DMS79 (cell line): ENCODE data around the gene AARS2.

Experiments
- DNase-seq: peaks from one replicate; lab custom pipeline; 2025; lab: John Stamatoyannopoulos, UW

AARS2 gene

GRCh38 chr6:44275749-44276648, 37.1 kb downstream of the AARS2 start:
- DNase-seq, result no peak

- no peak for DNase-seq
These were observed 37.8 kb downstream of the AARS2 start for GRCh38 chr6:44275271-44275748.

GRCh38 chr6:44273617-44274016, 39.5 kb downstream of the AARS2 start:
- DNase-seq, result no peak

DNA sequence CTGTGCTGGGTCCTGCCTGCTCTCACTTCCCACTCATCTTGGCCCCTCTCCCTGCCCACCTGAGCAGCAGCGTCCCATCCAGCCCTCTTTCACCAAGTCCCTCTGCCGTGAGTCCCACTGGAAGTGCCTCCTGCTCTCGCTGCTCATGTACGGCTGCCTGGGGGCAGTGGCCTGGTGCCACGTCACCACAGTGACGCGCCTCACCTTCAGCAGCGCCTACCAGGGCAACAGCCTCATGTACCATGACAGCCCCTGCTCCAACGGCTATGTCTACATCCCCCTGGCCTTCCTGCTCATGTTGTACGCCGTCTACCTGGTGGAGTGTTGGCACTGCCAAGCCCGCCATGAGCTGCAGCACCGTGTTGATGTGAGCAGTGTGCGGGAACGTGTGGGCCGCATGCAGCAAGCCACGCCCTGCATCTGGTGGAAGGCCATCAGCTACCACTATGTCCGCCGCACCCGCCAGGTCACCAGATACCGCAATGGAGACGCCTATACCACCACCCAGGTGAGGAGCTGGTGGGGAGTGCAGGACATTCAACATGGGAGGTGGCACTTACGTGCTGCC, 40.1 kb downstream of the AARS2 start:
- no peak for DNase-seq

GRCh38 chr6:44272529-44272928, 40.6 kb downstream of the AARS2 start:
- DNase-seq, result no peak

- no peak for DNase-seq
These were observed 41.2 kb downstream of the AARS2 start for GRCh38 chr6:44271914-44272313.

DNA sequence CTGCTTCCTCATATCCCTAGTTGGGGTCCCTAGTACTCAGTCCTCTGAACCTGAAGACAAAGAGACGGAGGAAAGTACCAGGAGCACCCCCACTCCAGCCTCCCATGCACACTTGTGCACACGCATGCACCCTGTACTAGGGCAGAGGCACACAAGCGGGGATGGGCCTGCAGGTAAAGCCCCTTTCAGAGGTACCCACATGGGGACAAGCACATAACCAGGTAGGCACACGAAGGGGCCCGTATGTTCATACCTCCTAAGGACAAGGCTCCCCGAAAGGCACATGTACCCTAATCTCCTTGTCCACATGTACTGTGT, 41.8 kb downstream of the AARS2 start:
- no peak for DNase-seq

DNA sequence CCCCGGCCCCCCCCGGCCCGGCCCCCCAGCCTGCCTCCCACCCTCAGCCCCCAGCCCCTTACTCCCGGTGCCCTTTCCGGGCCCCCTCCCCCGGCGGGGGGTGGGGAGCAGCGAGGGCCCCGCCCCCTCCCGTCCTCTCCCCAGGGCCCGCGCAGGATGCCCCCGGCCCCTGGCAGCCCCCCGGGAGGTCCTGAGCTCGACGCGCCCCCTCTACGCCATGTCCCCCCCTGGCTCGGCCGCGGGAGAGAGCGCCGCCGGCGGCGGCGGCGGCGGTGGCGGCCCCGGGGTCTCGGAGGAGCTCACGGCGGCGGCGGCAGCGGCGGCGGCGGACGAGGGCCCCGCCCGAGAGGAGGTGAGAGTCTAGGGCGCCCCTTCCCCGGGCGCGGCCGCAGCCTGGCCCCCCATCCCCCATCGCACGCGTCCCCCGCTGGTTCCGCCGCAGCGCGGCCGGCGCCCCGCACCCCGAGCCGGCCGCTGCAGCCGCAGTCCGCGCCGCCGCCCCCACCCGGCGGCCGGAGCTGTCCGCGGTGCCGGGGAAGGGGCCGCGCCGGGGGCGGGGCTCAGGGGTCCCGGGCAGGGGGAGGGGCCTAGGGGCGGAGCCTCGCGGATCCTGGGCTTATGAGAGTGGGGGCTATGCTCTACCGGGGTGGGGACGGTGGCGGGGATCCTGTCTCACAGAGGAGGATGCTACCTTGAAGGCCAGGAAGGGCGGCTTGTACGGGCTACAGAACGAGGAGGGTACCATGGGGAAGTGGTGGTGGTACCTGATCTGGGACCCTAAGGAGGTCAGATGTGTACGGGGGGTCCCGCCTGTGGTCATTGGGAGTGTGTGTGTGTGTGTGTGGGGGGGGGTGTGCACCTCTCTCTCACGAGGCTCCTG, 42.4 kb downstream of the AARS2 start:
- DNase-seq, result no peak

- no peak for DNase-seq
These were observed 43.1 kb downstream of the AARS2 start, which contains the start of gene TMEM151B for GRCh38 chr6:44269921-44270525. Gene TMEM151B (plus strand): TSS chr6:44270450. CDS start chr6:44270743, 293 bp downstream.

DNA sequence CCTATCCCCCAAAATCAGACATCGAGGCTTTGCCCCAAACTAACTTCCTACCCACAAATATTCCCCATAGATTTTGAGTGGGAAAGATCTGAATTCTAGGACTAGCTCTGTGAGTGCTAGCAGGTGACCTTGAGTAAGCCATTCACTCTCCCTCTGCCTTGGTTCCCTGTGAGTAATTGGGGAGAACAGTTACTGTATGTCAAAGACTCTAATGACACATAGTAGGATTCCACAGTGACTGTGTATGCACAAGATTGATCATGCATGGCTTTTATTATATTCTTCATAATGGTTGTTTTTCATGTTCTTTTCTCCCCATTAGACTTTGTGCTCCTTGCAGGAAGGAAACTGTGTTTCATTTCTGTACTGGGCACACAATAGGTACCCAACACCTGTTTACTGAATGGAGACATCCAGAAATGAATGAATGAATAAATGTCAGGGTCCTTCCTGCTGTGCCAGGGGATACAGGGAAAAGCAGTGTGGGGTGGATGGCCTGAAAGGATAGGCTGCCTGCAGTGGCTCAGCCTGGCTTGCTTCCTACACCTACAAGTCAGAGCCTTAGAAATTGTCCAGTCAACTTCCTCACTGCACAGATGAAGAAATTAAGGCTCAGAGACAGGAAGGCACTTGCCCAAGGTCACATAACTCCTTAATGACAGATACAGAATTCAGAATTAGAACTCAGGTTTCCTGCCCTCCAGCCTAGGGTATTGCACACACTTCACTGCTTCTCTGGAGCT, 43.8 kb downstream of the AARS2 start:
- DNase-seq, result no peak

GRCh38 chr6:44268095-44268628, 45.0 kb downstream of the AARS2 start:
- DNase-seq, result peak; percentile 20

DNA sequence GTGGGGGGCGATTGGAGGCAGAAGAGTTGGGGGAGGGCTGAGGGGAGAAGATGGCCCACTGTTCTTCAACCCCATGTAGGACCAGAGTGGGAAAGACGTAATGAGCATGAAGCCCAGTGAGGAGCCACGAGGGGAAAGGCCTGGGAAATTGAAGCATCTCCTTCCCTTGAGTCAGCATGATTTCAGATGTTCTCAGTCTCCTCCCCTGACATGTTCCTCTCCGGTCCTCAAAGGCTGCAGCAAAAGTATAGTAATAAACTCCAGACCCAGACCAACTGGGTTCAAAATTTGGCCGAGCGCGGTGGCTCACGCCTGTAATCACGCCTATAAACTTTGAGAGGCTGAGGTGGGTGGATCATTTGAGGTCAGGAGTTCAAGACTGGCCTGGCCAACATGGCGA, 45.9 kb downstream of the AARS2 start:
- no peak for DNase-seq

- DNase-seq, result no peak
These were observed 46.8 kb downstream of the AARS2 start for GRCh38 chr6:44266347-44266746.

GRCh38 chr6:44265722-44266233, 47.4 kb downstream of the AARS2 start:
- no peak for DNase-seq

- peak; percentile 66 for DNase-seq
These were observed 48.0 kb downstream of the AARS2 start, which contains the start of gene NFKBIE for GRCh38 chr6:44265007-44265721. Gene NFKBIE (minus strand): TSS chr6:44265551. CDS start chr6:44265346, 205 bp downstream.

GRCh38 chr6:44264154-44265006, 48.8 kb downstream of the AARS2 start:
- no peak for DNase-seq

DNA sequence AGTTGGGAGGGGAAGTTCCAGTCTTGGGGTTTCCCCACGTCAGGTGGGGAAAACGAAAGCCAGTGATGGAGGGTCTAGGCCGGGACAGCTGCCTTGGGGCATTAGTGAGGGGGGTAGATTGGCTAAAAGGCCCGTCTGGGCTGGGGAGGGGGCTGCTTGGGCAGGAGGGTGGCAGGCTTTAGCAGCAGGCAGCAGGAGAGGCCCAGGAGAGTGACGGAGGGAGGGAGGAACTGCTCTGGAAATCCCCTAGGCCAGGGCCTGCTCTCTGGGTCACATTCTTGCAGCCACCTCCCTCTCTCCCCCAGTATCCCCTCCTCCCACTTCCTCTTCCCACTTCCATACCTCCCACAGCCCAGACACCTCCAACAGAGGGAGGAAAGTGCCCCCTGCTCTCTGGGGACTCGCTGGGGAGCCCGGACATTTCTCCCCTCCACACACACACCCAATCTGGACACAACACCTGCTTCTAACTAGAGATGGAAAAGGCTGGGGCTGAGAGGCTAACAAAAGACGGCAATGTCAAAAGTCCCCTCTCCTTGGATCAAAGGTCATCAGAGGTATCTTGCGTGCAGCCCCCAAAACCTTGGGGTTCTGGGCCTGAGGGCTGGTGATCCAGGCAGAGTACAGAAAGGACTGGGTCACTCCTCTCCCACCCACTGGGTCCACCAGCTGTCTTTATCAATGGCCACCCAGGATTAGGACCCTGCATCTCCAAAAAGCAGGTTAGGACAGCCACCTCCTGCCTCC, 49.6 kb downstream of the AARS2 start:
- no peak for DNase-seq
